OCI-LY1 (cell line): ENCODE measurements around the gene KANSL1.

ENCODE experiments used
- H2AFZ ChIP-seq: fragments of 200-600 bp; sonication (generic), shearing (Covaris generic); 2 replicates; pipeline ENCODE4 v1.6.0; 2014; ENCODE audit warnings: antibody characterized with exemption, mild to moderate bottlenecking, low read length
- H3F3A ChIP-seq: fragments of 200-600 bp; sonication (generic), shearing (Covaris generic); 2 replicates; pipeline ENCODE4 v1.6.0; 2014; ENCODE audit warnings: mild to moderate bottlenecking, antibody characterized with exemption, low read length, moderate library complexity; ENCODE audit not compliant: insufficient read depth
- H3K27ac ChIP-seq: fragments of 200-600 bp; sonication (generic); 2 replicates; pipeline ENCODE4 v1.5.1; 2014; ENCODE audit warnings: low read length, mixed run types, mild to moderate bottlenecking, low read depth; ENCODE audit not compliant: poor library complexity, severe bottlenecking
- H3K27me3 ChIP-seq: fragments of 200-600 bp; sonication (generic); 2 replicates; pipeline ENCODE4 v1.6.0; 2014; ENCODE audit warnings: antibody characterized with exemption, mild to moderate bottlenecking, low read length, moderate library complexity; ENCODE audit not compliant: insufficient read depth
- H3K36me3 ChIP-seq: fragments of 200-600 bp; sonication (generic); 2 replicates; pipeline ENCODE4 v1.6.1; 2014; ENCODE audit warnings: mild to moderate bottlenecking, antibody characterized with exemption, low read length, moderate library complexity, mixed read lengths; ENCODE audit not compliant: insufficient read depth
- H3K4me1 ChIP-seq: fragments of 200-600 bp; sonication (generic); 2 replicates; pipeline ENCODE4 v1.5.1; 2014; ENCODE audit warnings: mild to moderate bottlenecking, low read length, moderate library complexity; ENCODE audit not compliant: insufficient read depth, severe bottlenecking
- H3K4me2 ChIP-seq: fragments of 200-600 bp; sonication (generic), shearing (Covaris generic); 2 replicates; pipeline ENCODE4 v1.6.1; 2014; ENCODE audit warnings: low read length
- H3K4me3 ChIP-seq: fragments of 200-600 bp; sonication (generic); 2 replicates; pipeline ENCODE4 v1.5.1; 2014; ENCODE audit warnings: low read length, low read depth, mild to moderate bottlenecking, mixed read lengths; ENCODE audit not compliant: poor library complexity, severe bottlenecking
- H3K79me2 ChIP-seq: fragments of 200-600 bp; shearing (Covaris generic); 2 replicates; pipeline ENCODE4 v1.6.1; 2016; ENCODE audit warnings: mixed run types, low read length, mixed read lengths; ENCODE audit not compliant: insufficient read depth
- H3K9ac ChIP-seq: fragments of 200-600 bp; sonication (generic), shearing (Covaris generic); 2 replicates; pipeline ENCODE4 v1.6.1; 2014; ENCODE audit warnings: mild to moderate bottlenecking, low read length, mixed read lengths
- H3K9me2 ChIP-seq: fragments of 200-600 bp; sonication (generic), shearing (Covaris generic); 2 replicates; pipeline ENCODE4 v1.6.1; 2014; ENCODE audit warnings: low read depth, mild to moderate bottlenecking, low read length, mixed read lengths
- H3K9me3 ChIP-seq: fragments of 200-600 bp; shearing (Covaris generic); 2 replicates; pipeline ENCODE4 v1.6.1; 2014; ENCODE audit warnings: low read length, mixed read lengths
- H4K20me1 ChIP-seq: fragments of 200-600 bp; sonication (generic), shearing (Covaris generic); 2 replicates; pipeline ENCODE4 v1.6.0; 2016; ENCODE audit warnings: mild to moderate bottlenecking, low read length; ENCODE audit not compliant: insufficient read depth
- EZH2 ChIP-seq: fragments of 200-600 bp; sonication (generic), shearing (Covaris generic); IDR thresholded peaks from 2 replicates; pipeline ENCODE4 v1.8.0; 2017; ENCODE audit warnings: borderline replicate concordance, mixed run types, mild to moderate bottlenecking, antibody characterized with exemption, low read length, moderate library complexity, mixed read lengths
- TF ChIP-seq, protein P1 (sequence below): fragments of 200-600 bp; sonication (generic), shearing (Covaris generic); IDR thresholded peaks from 2 replicates; pipeline ENCODE4 v1.5.1; 2017; ENCODE audit warnings: mild to moderate bottlenecking, antibody characterized with exemption, low read length, moderate library complexity, mixed read lengths

KANSL1 gene

DNA sequence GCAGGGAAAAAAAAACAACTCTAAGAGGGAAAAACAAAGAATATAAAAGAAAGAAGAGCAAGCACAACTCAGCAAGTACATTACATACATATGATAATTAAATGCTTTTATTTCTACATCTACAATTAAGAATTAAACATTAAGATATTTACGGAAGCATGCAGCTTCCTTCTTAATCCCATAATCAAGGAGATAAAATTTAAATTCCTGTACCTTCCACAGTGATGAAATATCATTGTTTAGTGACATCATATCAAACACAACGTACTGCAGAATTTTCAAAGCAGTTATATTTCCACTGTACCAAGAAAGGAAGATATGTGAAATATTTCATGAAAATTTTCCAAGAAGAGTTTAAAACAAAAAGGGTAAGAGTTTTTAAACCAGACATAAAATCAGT is 26.0 kb downstream of the KANSL1 start:
- no peaks in the 10 kb centered on the region for H3K9me2 ChIP-seq
- H4K20me1 ChIP-seq, result no peaks in the 10 kb centered on the region
- no peak for TF ChIP-seq EZH2
- TF ChIP-seq, protein P1, sequence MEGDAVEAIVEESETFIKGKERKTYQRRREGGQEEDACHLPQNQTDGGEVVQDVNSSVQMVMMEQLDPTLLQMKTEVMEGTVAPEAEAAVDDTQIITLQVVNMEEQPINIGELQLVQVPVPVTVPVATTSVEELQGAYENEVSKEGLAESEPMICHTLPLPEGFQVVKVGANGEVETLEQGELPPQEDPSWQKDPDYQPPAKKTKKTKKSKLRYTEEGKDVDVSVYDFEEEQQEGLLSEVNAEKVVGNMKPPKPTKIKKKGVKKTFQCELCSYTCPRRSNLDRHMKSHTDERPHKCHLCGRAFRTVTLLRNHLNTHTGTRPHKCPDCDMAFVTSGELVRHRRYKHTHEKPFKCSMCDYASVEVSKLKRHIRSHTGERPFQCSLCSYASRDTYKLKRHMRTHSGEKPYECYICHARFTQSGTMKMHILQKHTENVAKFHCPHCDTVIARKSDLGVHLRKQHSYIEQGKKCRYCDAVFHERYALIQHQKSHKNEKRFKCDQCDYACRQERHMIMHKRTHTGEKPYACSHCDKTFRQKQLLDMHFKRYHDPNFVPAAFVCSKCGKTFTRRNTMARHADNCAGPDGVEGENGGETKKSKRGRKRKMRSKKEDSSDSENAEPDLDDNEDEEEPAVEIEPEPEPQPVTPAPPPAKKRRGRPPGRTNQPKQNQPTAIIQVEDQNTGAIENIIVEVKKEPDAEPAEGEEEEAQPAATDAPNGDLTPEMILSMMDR, result no peak
- H3K4me3 ChIP-seq, result no peak overlapping the region
- peaks cover 99% of the 10 kb centered on the region for H3K79me2 ChIP-seq
- no peaks in the 10 kb centered on the region for H3K27me3 ChIP-seq
- peaks cover 58% of the 10 kb centered on the region for H3K36me3 ChIP-seq
- peaks cover 30% of the 10 kb centered on the region for H3K4me1 ChIP-seq
- no peaks in the 10 kb centered on the region for H3F3A ChIP-seq
- H3K4me2 ChIP-seq, result no peak overlapping the region; the same call in 1 of the 2 replicates
- no peak overlapping the region for H2AFZ ChIP-seq
- H3K9ac ChIP-seq, result no peak overlapping the region
- no peaks in the 10 kb centered on the region for H3K9me3 ChIP-seq
- no peak overlapping the region for H3K27ac ChIP-seq

DNA sequence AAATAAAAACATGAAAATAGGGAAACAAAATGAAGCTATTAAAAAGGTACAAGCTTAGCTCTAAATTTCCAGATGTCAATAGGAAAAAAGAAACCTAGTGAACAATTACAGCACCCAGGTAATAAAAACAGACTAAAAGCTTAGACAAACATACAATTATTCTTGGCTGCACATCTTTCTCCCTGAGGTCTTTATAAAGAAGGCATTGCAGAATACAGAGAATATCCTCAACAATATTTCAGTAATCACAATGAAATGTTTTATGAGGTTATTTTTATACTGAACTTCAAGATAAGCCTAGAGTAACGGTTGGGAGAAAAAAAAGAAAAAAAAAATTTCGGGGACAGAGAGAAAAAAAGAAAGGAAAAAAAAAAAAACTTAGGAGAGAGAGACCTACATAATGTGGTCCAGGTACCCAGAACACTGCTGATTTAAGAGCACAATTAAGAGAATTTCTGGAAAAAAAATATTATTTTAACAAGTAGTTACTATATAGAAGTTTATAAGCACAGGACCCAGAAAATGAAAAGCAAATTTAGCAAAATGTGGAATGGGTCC is 26.5 kb downstream of the KANSL1 start:
- peaks cover 56% of the 10 kb centered on the region for H3K36me3 ChIP-seq
- no peaks in the 10 kb centered on the region for H3F3A ChIP-seq
- no peak overlapping the region for H2AFZ ChIP-seq
- H3K4me3 ChIP-seq, result no peak overlapping the region
- no peaks in the 10 kb centered on the region for H3K9me3 ChIP-seq
- H3K27me3 ChIP-seq, result no peaks in the 10 kb centered on the region
- H4K20me1 ChIP-seq, result no peaks in the 10 kb centered on the region
- peaks cover 30% of the 10 kb centered on the region for H3K4me1 ChIP-seq
- H3K27ac ChIP-seq, result no peak overlapping the region
- TF ChIP-seq, protein P1, result no peak
- no peak for TF ChIP-seq EZH2
- H3K9ac ChIP-seq, result no peak overlapping the region
- no peak overlapping the region for H3K4me2 ChIP-seq
- H3K9me2 ChIP-seq, result no peaks in the 10 kb centered on the region
- H3K79me2 ChIP-seq, result peaks cover 99% of the 10 kb centered on the region

DNA sequence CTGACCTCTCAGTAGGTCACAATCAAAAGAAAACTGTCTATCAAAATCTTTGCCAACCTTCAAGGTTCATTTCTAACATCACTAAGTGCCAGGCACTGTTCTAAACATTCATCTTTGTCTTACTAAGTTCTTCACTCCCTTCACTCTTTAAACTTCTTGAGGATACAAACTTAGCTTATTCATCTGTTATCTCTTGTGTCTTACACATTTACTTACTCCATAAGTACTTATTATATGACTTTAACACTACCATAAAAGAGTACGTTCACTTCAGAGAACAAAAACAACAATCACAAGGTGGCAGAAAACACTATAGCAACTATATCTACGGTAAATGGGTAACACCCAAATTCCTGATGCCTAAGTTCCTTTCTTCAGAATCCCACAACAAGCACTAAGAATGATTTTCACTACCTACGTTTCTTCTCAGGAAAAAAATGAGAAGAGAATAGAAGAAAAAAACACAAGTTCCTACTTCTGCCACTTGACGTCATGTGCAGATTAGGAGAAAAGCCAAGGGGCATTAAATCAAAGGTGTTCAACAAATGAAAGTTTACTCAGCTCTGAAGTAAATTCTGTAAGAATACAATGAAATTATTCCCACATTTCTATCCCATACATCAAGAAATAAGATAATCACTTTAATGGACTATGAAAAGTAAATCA is 29.2 kb downstream of the KANSL1 start:
- TF ChIP-seq EZH2, result no peak
- TF ChIP-seq, protein P1, result no peak
- no peak overlapping the region for H3K27ac ChIP-seq
- H3K27me3 ChIP-seq, result no peaks in the 10 kb centered on the region
- no peaks in the 10 kb centered on the region for H3K9me2 ChIP-seq
- peaks cover 40% of the 10 kb centered on the region for H3K4me1 ChIP-seq
- H3K79me2 ChIP-seq, result peaks cover 99% of the 10 kb centered on the region
- H3K36me3 ChIP-seq, result peaks cover 31% of the 10 kb centered on the region
- no peak overlapping the region for H2AFZ ChIP-seq
- no peaks in the 10 kb centered on the region for H3K9me3 ChIP-seq
- H3K9ac ChIP-seq, result no peak overlapping the region
- H3F3A ChIP-seq, result no peaks in the 10 kb centered on the region
- H4K20me1 ChIP-seq, result no peaks in the 10 kb centered on the region
- H3K4me3 ChIP-seq, result no peak overlapping the region
- H3K4me2 ChIP-seq, result no peak overlapping the region
